DOHH2 (cell line): ENCODE data around the gene FSTL4.

ENCODE experiments used
- H3F3A ChIP-seq: fragments of 200-600 bp; sonication (generic), shearing (Covaris generic); 2 replicates; pipeline ENCODE4 v1.6.0; 2016; ENCODE audit warnings: antibody characterized with exemption, mild to moderate bottlenecking; ENCODE audit not compliant: control insufficient read depth, insufficient read depth
- H3K27ac ChIP-seq: fragments of 200-600 bp; sonication (generic); 2 replicates; pipeline ENCODE4 v1.5.1; 2014; ENCODE audit warnings: low read depth, mild to moderate bottlenecking, low read length, moderate library complexity
- H3K27me3 ChIP-seq: fragments of 200-600 bp; sonication (generic); 2 replicates; pipeline ENCODE4 v1.6.1; 2014; ENCODE audit warnings: mild to moderate bottlenecking, low read length, mixed read lengths; ENCODE audit not compliant: control insufficient read depth
- H3K36me3 ChIP-seq: fragments of 200-600 bp; sonication (generic); 2 replicates; pipeline ENCODE4 v1.6.1; 2014; ENCODE audit warnings: mild to moderate bottlenecking, low read length, moderate library complexity, mixed read lengths; ENCODE audit not compliant: control insufficient read depth
- H3K4me1 ChIP-seq: fragments of 200-600 bp; sonication (generic); 2 replicates; pipeline ENCODE4 v1.6.1; 2014; ENCODE audit warnings: mild to moderate bottlenecking, low read length, mixed read lengths; ENCODE audit not compliant: control insufficient read depth
- H3K4me2 ChIP-seq: fragments of 200-600 bp; sonication (generic); 2 replicates; pipeline ENCODE4 v1.6.0; 2014; ENCODE audit warnings: mild to moderate bottlenecking, low read length, moderate library complexity
- H3K4me3 ChIP-seq: fragments of 200-600 bp; sonication (generic); 2 replicates; pipeline ENCODE4 v1.5.1; 2014; ENCODE audit warnings: mild to moderate bottlenecking, low read length, mixed read lengths
- H3K79me2 ChIP-seq: fragments of 200-600 bp; sonication (generic); 2 replicates; pipeline ENCODE4 v1.6.1; 2014; ENCODE audit warnings: mild to moderate bottlenecking, low read length, mixed read lengths; ENCODE audit not compliant: control insufficient read depth
- H3K9me2 ChIP-seq: fragments of 200-600 bp; sonication (generic); replicated peaks from 2 replicates; pipeline ENCODE4 v1.6.1; 2014; ENCODE audit warnings: mild to moderate bottlenecking, low read length, mixed read lengths; ENCODE audit not compliant: control insufficient read depth
- H3K9me3 ChIP-seq: fragments of 200-600 bp; sonication (generic); 2 replicates; pipeline ENCODE4 v1.6.1; 2014; ENCODE audit warnings: antibody characterized with exemption, low read length, mixed read lengths; ENCODE audit not compliant: control insufficient read depth, insufficient read depth
- H4K20me1 ChIP-seq: fragments of 200-600 bp; sonication (generic); 2 replicates; pipeline ENCODE4 v1.6.0; 2014; ENCODE audit warnings: low read depth, mild to moderate bottlenecking, antibody characterized with exemption, low read length, moderate library complexity; ENCODE audit not compliant: control insufficient read depth, insufficient read depth
- CTCF ChIP-seq: fragments of 200-600 bp; sonication (generic); IDR thresholded peaks from one replicate; pipeline ENCODE4 v1.5.1; 2014; ENCODE audit warnings: antibody characterized with exemption, mild to moderate bottlenecking, low read depth, low read length; ENCODE audit not compliant: poor library complexity, severe bottlenecking
- EZH2phosphoT487 ChIP-seq: fragments of 200-600 bp; sonication (generic); IDR thresholded peaks from 2 replicates; pipeline ENCODE4 v1.6.1; 2017; ENCODE audit warnings: borderline replicate concordance, mild to moderate bottlenecking, antibody characterized with exemption, low read length, moderate library complexity, mixed read lengths

Gene FSTL4

GRCh38 chr5:133438487-133438886 lies 173.9 kb downstream of the FSTL4 start:
- Histone ChIP-seq H3K79me2 (no peaks in the 10 kb centered on the region), H3K4me1 (no peaks in the 10 kb centered on the region), H3K36me3 (no peaks in the 10 kb centered on the region), H3K9me2 (no peaks in the 10 kb centered on the region), H3K27me3 (peaks cover 8% of the 10 kb centered on the region; the same call in 1 of the 2 replicates), H3F3A (no peaks in the 10 kb centered on the region), H3K27ac (no peak overlapping the region), H3K4me3 (no peak overlapping the region), H3K9me3 (no peaks in the 10 kb centered on the region), H4K20me1 (no peaks in the 10 kb centered on the region), H3K4me2 (no peak overlapping the region)
- TF ChIP-seq EZH2phosphoT487 (no peak), CTCF (no peak)

GRCh38 chr5:133434336-133434735 lies 178.0 kb downstream of the FSTL4 start:
- Histone ChIP-seq H3F3A (no peaks in the 10 kb centered on the region), H3K9me2 (no peaks in the 10 kb centered on the region), H3K79me2 (no peaks in the 10 kb centered on the region), H3K36me3 (no peaks in the 10 kb centered on the region), H3K27ac (no peak overlapping the region), H3K4me2 (no peak overlapping the region), H3K27me3 (peaks cover 26% of the 10 kb centered on the region), H3K9me3 (no peaks in the 10 kb centered on the region), H4K20me1 (no peaks in the 10 kb centered on the region), H3K4me3 (no peak overlapping the region), H3K4me1 (no peaks in the 10 kb centered on the region)
- TF ChIP-seq CTCF (no peak), EZH2phosphoT487 (no peak)

GRCh38 chr5:133433641-133434040 lies 178.7 kb downstream of the FSTL4 start:
- Histone ChIP-seq H3K9me2 (no peaks in the 10 kb centered on the region), H3F3A (no peaks in the 10 kb centered on the region), H3K79me2 (no peaks in the 10 kb centered on the region), H3K4me3 (no peak overlapping the region), H3K9me3 (no peaks in the 10 kb centered on the region), H3K4me2 (no peak overlapping the region), H3K4me1 (peaks cover 3% of the 10 kb centered on the region), H3K27me3 (peaks cover 26% of the 10 kb centered on the region), H3K27ac (no peak overlapping the region), H3K36me3 (no peaks in the 10 kb centered on the region), H4K20me1 (no peaks in the 10 kb centered on the region)
- TF ChIP-seq CTCF, result no peak
- no peak for TF ChIP-seq EZH2phosphoT487
